ENCODE measurements around the gene KIF23.

Gene KIF23

DNA sequence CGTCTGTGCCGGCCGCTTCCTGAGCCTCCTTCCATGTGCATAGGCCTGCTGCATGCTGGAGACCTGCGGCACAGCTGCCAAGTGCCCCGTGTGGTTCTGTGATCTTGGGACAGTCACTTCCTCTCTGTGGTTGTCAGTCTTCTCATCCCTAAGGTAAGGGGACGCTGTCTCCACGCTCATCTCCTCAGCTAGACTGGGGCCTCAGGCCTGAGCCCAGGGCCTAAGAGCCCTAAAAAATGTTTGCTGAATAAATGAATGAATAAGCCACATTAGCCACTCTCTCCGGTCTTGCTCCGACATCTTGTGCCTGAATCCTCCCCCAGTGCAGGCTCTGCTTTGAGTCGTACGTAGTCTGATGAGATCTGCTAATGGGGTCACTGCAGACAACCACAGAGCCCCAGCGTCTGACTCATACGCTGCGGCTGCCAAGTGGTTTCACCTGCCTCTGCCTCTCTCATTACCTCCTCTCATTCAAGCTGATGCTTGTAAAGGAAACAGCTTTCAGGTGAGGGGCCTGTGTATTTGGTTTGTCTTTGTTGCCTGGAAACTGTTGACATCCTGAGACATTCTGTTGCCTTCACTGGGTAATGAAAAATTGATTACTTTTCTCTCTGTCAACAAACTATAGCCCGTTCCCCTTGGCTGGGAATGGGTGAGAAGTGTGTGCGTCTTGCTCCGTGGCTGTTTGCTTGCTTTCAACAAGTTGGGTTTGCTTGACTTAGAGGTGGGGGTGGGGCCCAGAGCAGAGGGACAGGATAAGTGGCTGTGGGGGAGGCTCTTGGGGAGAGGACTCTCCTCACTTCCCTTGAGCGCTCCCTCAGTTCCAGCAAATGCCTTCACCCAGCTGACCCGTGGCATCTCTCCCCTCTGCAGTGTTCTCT lies 54.3 kb downstream of the KIF23 start:
- DNase-seq: peak; percentile 83 to 88

DNA sequence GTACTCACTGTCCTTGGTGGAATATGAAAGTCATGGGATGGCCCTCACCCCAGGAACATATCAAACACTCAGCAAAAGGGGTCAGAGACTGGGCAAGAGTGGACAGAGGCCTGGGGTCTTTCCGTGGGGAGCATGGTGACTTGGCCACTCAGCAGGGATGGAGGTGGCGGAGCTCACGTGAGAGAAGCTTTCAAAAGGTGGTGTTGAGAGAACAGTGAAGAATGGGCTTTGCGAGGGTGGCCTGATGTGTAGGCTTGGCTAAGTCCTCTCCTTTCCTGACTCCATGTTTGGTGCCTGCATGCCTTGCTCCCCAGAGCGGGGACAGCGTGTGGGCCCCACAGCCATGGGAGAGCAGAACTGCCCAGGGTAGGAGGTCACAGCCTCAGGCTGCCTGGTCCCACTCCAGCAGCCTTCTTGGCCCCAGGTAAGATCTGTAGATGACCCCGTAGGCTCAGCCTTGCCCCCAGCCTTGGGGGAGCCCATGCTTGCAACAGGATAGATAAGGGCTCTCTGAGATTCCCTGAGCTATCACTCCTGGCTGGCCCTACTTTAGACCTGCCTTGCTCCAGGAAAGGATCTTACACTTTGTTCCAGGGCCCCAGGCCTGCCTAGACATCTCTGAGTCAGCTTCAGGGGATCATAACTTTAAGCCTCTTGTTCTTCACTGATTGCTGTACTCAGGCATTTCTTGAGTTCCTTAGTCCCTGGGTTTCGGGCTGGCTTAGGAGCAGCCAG lies 55.5 kb downstream of the KIF23 start:
- no peak for DNase-seq

DNA sequence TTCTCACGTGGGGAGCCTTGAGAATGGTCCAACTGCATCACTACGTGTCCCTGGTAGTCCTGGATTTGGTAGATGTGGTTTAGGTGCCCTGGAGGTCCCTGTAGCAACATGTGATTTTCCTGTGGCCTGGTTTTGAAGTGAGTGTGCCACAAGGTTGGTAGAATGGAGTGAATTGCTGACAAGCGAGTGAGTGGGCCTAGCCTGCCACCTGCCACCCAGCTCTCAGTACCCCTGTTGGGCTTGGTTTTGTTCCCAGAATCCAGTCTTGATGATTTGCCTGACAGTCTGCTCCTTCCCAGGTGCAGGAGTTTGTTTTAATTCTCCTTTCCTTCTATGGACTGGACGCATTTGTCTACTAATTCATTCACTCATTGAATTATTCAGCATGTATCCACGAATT lies 57.9 kb downstream of the KIF23 start:
- DNase-seq: no peak

DNA sequence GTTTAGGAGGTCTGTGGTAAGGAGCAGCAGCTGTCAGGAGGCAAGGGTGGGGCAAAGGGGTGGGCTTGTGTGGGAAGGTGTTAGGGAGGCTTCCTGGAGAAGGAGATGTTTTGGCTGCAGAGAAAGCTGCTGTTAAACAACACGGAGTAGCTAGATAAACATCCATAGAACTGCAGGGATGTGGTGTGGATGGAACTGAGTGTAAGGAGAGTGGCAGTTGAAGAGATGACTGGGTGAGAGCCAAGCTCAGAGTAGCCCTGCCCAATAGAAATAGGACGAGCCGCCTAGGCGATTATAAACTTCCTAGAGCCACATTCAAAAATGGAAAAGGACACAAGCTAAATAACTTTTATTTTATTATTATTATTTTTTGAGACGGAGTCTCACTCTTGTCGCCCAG lies 58.4 kb downstream of the KIF23 start:
- DNase-seq: no peak

DNA sequence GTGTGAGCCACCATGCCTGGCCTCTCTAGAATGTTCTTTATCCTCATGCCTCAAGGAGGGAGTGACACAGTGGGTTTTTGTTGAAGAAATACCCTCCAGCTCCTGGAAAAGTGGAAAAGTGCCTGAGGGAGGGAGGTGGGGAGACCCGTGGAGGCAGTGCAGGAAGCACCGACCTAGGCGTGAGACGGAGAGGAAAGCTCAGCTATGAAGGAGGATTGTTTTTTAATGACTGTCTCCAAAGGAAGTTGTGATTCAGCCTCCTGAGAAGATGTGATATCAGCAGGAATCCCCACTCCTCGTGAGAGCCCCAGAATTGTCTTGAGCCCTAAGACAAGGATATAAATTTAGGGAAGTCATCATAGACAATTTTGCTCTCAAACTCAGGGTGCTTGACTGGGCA lies 60.1 kb downstream of the KIF23 start:
- DNase-seq: no peak

DNA sequence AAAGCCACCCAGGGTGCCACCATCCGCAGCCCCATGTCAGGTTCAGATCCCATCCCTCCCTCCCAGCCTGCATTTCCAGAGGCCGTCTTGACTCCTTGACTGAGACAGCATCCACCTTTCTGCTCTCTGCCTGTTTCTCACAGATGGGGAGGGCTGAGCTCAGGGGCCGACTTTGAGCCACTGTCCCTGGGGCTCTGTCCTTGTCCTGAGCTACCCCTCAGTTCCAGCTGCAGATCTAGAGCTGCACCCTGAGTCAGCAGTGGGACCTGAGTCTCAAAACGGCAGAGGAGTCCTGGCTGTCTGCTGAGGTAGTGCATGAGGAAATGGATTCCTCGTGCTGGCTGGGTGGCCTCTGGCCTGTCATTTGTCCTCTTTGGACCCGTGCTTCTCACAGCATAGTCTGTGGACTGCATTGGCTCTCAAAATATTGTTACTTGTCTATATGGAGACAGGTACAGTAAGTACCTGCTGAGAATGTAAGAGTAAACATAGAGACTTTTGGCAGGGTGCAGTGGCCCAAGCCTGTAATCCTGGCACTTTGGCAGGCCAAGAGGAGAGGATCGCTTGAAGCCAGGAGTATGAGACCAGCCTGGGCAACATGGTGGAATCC lies 60.8 kb downstream of the KIF23 start:
- peak in 1 of 2 experiments; percentile 17 for DNase-seq

DNA sequence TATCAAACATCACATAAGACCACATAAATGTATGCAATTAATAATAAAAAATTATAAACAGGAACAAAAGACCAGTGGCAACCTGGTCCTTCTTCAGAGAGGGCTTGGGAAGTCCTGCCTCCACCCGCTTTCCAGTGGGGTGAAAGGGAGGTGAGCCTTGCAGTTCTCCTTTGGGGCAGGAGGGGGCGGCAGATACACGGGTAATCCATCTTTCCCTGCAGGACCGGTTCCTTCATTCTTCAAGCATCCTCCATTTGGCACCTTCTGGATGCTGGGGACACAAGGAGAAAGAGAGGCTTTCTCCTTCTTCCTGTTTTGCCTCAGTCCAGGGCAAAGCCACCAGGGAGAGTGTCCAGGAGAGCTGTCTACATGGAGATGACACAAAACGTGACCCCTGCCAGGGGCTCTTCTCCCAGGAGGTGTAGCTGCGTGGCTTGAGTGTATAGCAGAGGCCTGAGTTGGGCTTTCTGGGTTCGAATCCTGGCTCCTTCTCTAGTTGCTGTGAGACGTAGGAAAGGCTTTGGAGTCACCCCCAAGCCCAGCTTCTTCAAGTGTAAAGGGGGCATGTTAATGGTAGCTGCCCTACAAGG lies 61.7 kb downstream of the KIF23 start:
- DNase-seq: peak; percentile 83 to 85

DNA sequence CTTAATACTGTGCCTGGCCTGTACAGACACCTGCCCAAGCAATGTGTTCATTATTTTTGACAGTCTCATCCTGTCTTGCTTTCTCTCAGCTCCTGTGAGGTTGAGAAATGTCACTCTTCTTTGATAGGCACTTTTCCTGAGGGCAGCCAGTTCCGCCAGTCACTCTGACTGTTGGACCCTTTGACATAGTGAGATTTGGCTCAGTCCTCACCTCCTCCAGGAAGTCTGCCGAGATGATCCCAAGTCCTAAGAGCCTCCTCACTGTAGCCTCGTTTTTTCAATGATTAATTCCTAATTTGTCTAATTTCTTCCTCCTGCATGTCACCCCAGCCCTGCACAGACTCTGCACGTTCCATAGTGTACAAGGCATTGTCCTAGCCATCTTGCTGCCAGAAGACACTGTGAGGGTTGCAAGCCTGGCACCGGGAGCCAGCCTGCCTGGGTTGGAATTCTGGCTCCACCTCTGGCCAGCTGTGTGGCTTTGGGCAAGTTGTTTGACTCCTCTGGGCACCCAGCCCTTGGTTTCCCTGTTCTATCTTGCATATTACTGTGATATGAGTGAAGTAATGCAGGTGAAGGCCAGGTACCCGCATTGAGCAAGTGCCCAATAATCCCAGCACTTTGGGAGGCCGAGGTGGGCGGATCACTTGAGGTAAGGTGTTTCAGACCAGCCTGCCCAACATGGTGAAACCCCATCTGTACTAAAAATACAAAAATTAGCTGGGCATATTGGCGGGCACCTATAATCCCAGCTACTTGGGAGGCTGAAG lies 62.7 kb downstream of the KIF23 start:
- no peak for DNase-seq

DNA sequence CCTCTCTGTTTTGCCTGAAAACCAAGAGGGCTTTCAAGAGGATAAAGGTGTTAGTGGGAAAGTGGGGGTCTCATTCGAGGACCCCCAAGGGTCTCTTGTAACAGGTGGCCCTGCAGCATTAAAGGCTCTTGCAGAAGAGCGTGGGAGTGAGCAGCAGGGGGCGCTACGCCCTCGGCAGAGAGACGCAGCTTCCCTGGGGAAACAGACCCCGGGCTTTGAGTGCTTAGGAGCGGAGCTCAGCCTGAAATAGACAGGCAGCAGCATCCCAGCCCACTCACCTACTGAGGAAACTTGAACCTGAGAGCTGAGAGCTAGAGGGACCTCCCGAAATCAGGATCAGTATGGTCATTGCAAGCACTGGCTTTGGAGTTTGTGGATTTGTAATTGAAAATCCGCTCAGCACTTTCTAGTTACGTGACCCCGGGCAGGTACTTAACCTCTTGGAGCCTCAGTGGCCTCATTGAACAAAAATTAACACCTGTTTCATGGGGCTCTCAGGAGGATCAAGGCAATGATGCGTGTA lies 64.2 kb downstream of the KIF23 start:
- DNase-seq: peak; percentile 69 to 72

DNA sequence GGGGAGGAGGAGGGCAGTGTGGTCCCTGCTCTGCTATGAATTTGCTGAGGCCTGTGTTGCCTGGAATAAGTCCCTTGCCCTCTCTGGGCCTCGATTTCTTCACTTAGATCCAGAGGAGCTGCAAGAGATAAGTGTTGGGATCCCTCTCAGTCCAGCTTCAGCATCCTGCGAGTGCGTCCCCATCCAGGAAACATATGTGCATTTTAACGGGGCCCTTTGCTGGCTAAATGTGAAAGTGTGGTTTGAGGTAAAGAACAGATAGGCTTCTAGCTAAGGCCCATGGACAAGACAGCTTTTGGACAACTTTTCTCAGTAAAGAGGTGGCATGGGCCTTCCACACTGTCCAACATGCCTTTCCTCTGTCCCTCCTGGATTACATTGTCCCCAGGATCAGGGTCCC lies 64.9 kb downstream of the KIF23 start:
- no peak for DNase-seq

DNA sequence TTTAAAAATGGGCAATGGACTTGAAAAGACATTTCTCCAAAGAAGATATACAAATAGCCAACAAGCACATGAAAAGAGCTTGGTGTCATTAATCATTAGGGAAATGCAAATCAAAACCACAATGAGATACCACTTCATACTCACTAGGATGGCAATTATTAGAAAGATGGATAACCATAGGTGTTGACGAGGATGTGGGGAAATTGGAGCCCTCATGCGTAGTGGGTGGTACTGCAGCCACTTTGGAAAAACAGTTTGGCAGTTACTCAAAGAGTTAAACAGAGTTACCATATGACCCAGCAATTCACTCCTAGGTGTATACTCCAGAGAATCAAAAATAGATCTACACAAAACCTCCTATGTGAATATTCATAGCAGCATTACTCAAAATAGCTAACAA lies 65.8 kb downstream of the KIF23 start:
- no peak for DNase-seq

DNA sequence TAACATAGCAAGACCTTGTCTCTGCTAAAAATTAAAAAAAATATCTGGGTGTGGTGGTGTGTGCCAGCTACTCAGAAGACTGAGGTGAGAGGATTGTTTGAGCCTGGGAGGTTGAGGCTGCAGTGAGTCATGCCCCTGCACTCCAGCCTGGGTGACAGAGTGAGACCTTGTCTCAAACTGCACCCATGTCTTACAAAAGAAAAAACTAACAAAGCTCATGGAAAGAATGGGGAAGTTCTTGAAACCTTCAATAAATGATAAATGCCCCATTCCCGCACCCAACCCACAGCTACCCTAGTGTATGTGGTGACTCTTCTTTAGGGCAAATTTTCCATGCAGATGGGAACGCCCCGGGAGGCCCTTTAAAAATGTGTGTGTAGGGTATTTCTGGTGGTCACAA lies 66.8 kb downstream of the KIF23 start:
- no peak for DNase-seq

DNA sequence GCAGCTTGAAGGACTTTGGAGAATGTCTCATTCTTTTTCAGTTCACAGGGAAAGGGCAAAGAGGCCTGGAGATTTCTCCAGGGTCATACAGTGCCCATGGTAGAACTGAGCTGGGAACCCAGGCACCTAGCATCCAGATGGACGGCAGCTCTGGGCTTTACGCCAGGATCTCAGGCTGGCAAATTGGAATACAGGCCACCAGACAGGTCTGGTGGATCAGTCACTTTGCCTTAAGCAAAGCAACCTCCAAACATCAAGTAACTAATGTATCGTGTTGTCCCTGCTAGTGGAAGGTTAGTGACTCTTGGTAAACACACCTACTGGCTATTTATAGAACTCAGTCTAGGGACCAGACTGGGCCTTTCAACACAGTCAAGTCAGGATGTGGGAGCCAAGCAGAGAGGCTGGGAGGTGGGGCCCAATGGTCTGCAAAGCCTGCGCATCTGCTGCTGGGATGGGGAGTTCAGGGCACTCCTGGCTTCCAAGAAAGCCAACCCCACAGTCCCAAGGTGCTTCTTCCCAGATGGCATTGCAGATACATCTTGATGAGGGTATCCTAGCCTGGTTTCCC lies 68.6 kb downstream of the KIF23 start:
- no peak for DNase-seq

DNA sequence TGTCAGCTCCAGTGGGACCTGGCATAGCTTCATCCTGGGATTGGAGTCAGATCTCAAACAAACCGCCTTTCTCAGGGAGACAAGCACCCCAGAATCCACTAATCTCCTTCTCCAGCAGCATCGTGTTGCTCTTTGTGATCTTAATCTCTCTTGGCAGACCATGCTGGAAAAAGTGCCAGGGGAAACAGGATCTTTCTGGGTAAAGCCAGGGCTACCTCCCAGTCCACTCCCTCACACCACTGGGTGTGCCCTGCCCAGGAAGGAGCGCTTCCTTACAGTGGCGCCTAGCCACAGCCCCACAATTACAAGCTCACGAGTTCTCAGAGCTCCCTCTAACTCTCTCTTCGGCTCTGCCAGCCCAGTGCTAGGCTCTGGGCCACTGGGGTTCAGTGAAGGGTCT lies 70.7 kb downstream of the KIF23 start:
- DNase-seq: no peak

DNA sequence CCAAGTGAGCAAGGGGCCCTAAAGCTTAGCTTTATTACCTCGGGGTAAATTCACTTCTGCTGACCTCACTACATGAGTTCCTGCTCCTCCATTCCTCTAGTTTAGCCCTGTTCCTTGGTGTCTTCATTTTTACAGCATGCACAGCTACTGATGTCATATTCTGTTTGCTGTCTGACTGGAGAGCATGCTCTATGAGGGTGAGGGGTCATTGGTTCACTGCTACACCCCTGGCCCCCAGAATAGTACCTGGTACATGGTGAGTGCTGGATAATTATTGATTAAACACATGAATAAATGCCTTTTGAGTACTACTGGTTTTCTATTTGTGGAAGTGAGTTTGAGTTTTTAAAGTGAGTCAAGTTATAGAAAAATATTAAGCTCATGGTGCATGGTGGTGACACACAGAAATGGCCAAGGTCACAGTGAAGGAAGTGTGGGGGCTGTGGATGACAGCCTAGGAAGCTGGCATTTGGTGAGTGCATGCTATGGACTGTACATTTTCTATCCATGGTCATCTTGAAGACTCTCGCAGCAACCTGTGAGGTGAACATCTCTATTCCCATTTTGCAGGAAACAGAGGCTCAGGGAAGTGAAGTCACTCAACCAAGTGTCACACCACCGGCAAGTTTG lies 72.4 kb downstream of the KIF23 start:
- DNase-seq: no peak

DNA sequence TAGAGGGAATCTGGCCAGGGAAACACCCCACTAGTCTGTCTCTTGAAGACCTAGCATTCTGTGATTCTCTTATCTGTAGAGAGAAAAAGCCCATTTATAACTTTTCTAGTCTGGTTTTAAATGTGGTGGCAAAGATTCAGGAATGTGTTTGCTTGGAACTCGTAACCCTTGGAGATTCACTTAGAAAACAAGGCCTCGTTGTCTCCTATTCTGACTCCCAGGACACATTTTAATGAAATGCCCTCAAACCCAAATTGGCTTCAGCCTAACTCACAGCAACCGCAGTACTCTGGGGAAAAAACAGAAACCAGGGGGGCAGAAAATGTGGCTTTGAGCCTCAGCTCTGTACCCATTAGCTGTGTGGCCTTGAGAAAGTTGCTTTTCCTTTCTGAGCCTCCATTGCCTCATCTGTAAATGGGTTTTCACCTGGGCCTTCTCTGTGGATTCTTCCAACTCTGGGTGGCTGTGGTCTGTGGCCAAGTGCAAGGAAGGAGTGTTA lies 75.0 kb downstream of the KIF23 start:
- no peak for DNase-seq

DNA sequence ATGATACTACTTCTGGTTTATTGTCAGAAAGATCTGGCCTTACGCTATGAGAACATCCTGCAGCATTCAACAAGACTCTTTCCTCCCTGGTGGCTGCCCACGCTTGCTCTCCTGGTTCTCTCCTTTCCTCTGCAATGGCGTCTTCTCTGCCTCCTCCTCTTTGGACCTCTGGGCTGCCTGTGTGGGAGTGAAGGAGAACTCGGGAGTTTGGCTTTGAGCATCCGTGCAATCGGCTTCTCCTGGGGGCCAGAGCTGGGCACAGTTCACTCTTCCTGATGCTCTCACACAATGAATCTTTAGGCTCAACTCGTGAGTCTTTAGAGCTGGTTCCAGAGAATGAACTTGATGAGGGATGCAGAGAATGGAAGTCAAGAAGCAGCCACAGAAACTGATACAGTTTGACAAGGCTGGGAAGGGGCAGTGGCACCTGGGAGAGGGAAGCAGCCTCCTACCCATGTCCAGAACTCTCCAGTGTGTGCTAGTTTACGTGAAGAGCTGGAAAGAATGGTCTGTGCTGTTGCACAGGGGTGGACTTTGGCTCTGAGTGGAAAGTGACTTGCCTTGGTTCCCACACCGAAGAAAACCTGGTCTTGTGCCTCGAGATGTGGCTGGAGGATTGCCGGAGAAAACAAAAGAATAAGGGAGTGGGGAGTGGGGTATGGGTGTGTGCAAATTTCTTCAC lies 76.3 kb downstream of the KIF23 start:
- no peak for DNase-seq

DNA sequence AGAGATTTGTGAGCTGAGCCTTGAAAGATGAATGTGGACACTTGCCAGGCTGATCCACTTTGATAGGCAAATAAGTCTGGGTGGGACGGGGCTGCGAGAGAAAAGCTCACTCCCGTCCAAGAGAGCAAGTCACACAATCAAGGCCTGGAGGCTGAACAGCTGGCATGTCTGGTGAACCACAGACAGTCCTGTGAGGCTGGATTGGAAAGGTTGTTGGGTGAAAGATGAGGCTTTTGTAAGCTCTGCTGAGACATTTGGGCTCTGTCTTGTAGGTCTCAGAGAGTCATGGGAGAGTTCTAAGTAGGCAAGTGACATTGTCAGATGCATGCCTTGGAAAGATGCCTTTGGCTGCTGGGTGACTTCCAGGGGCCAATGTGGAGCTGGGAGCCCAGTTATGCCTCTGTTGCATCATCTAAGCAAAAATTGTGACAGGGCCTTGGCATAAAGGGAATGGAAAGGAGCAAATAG lies 76.9 kb downstream of the KIF23 start:
- DNase-seq: no peak

DNA sequence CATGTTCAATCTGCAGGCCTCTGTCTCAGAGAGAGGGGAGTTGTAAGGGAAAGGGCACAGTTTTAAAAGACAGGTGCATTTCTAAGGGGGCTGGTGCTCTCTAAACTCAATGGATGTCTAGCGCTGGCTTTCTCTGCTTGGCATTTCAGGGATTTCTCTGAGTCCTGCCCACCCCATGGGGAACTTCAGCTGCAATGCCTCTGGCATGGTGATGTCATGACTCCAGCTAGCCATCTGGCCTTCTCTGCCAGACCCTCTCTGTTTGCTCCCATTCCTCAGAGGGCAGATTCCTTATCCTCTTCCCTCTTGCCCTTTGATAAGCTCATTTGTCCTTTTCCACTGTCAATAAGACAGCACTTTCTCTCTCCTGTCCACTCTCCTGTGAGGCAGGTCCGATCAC lies 79.3 kb downstream of the KIF23 start:
- DNase-seq: no peak

DNA sequence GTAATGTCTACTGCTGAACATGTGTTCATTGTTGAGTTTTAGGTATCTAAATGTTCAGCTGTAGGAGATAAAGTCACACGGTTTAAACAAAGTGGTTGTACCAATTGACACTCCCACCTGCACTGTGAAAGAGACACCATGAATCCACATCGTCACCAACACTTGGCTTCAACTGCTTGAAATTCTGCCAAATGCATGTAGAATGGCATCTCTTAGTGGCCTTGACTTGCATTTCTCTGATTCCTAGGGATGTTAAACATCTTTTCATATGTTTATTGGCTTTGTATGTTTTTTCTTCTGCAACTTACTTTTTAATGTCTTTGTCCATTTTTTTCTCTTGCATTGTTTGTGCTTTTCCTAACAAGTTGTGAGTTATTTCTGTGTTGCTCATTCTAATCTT lies 81.9 kb downstream of the KIF23 start:
- no peak for DNase-seq

DNA sequence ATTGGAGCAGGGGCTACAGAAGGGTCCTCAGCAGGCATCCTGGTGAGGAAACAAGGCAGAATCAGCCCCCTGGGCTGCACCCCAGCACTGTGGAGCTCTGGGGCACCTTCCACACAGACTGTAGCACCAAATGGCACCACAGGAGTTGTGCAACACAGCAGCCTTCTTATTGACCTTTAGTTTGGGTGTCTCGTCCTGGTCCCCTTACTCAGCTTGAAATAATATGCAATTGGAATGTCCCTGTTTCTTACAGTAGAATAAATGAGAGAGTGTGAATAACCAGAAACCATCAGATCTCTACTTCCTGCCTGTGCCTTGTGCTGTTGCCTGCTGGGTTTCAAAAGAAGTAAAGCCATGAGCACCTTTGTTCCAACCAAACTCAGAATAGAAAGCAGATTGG lies 82.9 kb downstream of the KIF23 start:
- no peak for DNase-seq

Data from activated T-cell treated with anti-CD3 and anti-CD28 coated beads, Interleukin-2, amount 50 U/mL, for 48 hours (primary cell).